Ectodermal cell (in vitro differentiated cells): ENCODE results near the gene CNTN5.

Experiments
- H3K27ac ChIP-seq: 2 replicates; pipeline ENCODE4 v1.7.0; 2013; ENCODE audit warnings: mild to moderate bottlenecking, low read depth, low read length; ENCODE audit not compliant: insufficient read depth, poor library complexity, severe bottlenecking
- H3K27me3 ChIP-seq: 2 replicates; pipeline ENCODE4 v1.7.0; 2013; ENCODE audit warnings: mild to moderate bottlenecking, low read length; ENCODE audit not compliant: insufficient read depth, control insufficient read depth, poor library complexity, severe bottlenecking
- H3K36me3 ChIP-seq: one replicate; pipeline ENCODE4 v1.7.0; 2013; ENCODE audit warnings: low read length; ENCODE audit not compliant: control insufficient read depth, insufficient read depth
- H3K4me1 ChIP-seq: one replicate; pipeline ENCODE4 v1.7.0; 2013; ENCODE audit warnings: low read length; ENCODE audit not compliant: control insufficient read depth, insufficient read depth
- H3K4me3 ChIP-seq: 2 replicates; pipeline ENCODE4 v1.7.0; 2013; ENCODE audit warnings: low read depth, low read length, control low read depth; ENCODE audit not compliant: insufficient read depth
- H3K9me3 ChIP-seq: 2 replicates; pipeline ENCODE4 v1.7.0; 2013; ENCODE audit warnings: mild to moderate bottlenecking, low read length, moderate library complexity; ENCODE audit not compliant: control insufficient read depth
- whole genome bisulfite sequencing, 2 experiments: methylation state at CpG; one replicate each; pipeline ENCODE4 v1.1.7; 2013; ENCODE audit warnings: missing lambda C conversion rate in 2 of 2; 5-methylcytosine and 5-hydroxymethylcytosine counted together

Gene CNTN5

GRCh38 chr11:99418927-99419720 is 398.4 kb downstream of the CNTN5 start:
- Histone ChIP-seq H3K9me3 (no peaks in the 10 kb centered on the region), H3K27me3 (no peaks in the 10 kb centered on the region), H3K27ac (no peak overlapping the region), H3K4me1 (peaks cover 4% of the 10 kb centered on the region), H3K36me3 (no peaks in the 10 kb centered on the region), H3K4me3 (no peak overlapping the region)
- 17 to 25% methylated on average over 1 of the region's 1 CpG for WGBS, 2 experiments

GRCh38 chr11:99419991-99420390 is 399.2 kb downstream of the CNTN5 start:
- Histone ChIP-seq H3K36me3 (no peaks in the 10 kb centered on the region), H3K9me3 (no peaks in the 10 kb centered on the region), H3K27me3 (no peaks in the 10 kb centered on the region), H3K27ac (no peak overlapping the region), H3K4me1 (peaks cover 4% of the 10 kb centered on the region), H3K4me3 (no peak overlapping the region)
- 78 to 90% methylated on average over 3 to 4 of the region's 4 CpGs for WGBS, 2 experiments

GRCh38 chr11:99422581-99423427 is 402.1 kb downstream of the CNTN5 start:
- Histone ChIP-seq H3K27ac (no peak overlapping the region), H3K4me3 (no peak overlapping the region), H3K36me3 (no peaks in the 10 kb centered on the region), H3K9me3 (no peaks in the 10 kb centered on the region), H3K27me3 (no peaks in the 10 kb centered on the region), H3K4me1 (peaks cover 4% of the 10 kb centered on the region)
- 29 to 31% methylated on average over 5 to 6 of the region's 7 CpGs for WGBS, 2 experiments

GRCh38 chr11:99423428-99423983 is 402.8 kb downstream of the CNTN5 start:
- no peak overlapping the region for H3K4me3 ChIP-seq
- no peak overlapping the region for H3K27ac ChIP-seq
- 30 to 39% methylated on average over 3 to 4 of the region's 4 CpGs for whole genome bisulfite sequencing, 2 experiments
- H3K27me3 ChIP-seq = no peaks in the 10 kb centered on the region
- peaks cover 4% of the 10 kb centered on the region for H3K4me1 ChIP-seq
- H3K36me3 ChIP-seq = no peaks in the 10 kb centered on the region
- H3K9me3 ChIP-seq = no peaks in the 10 kb centered on the region

- H3K36me3 ChIP-seq = no peaks in the 10 kb centered on the region
- 91% methylated on average over 12 of the region's 12 CpGs for WGBS, 2 experiments
- H3K4me3 ChIP-seq = no peak overlapping the region
- no peak overlapping the region for H3K27ac ChIP-seq
- H3K4me1 ChIP-seq = peaks cover 4% of the 10 kb centered on the region
- no peaks in the 10 kb centered on the region for H3K27me3 ChIP-seq
- H3K9me3 ChIP-seq = no peaks in the 10 kb centered on the region
Observed at GRCh38 chr11:99424313-99425084, 403.8 kb downstream of the CNTN5 start.

- no peak overlapping the region for H3K4me3 ChIP-seq
- no peak overlapping the region for H3K27ac ChIP-seq
- no peaks in the 10 kb centered on the region for H3K9me3 ChIP-seq
- H3K27me3 ChIP-seq = no peaks in the 10 kb centered on the region
- no peaks in the 10 kb centered on the region for H3K4me1 ChIP-seq
- no peaks in the 10 kb centered on the region for H3K36me3 ChIP-seq
- WGBS, 2 experiments = 0 to 44% methylated on average over 1 to 2 of the region's 2 CpGs
Observed at GRCh38 chr11:99425596-99425995, 404.8 kb downstream of the CNTN5 start.

GRCh38 chr11:99432677-99433076 is 411.9 kb downstream of the CNTN5 start:
- H3K9me3 ChIP-seq = no peaks in the 10 kb centered on the region
- no peaks in the 10 kb centered on the region for H3K36me3 ChIP-seq
- no peaks in the 10 kb centered on the region for H3K4me1 ChIP-seq
- H3K27me3 ChIP-seq = no peaks in the 10 kb centered on the region
- no peak overlapping the region for H3K27ac ChIP-seq
- H3K4me3 ChIP-seq = no peak overlapping the region
- 94% methylated on average over 3 of the region's 3 CpGs for WGBS, 2 experiments

GRCh38 chr11:99443276-99443675 is 422.5 kb downstream of the CNTN5 start:
- Histone ChIP-seq H3K36me3 (no peaks in the 10 kb centered on the region), H3K27me3 (no peaks in the 10 kb centered on the region), H3K4me1 (no peaks in the 10 kb centered on the region), H3K9me3 (no peaks in the 10 kb centered on the region), H3K27ac (no peak overlapping the region), H3K4me3 (no peak overlapping the region)
- 94 to 95% methylated on average over 3 of the region's 3 CpGs for WGBS, 2 experiments

- Histone ChIP-seq H3K27ac (no peak overlapping the region), H3K4me1 (no peaks in the 10 kb centered on the region), H3K9me3 (no peaks in the 10 kb centered on the region), H3K27me3 (no peaks in the 10 kb centered on the region), H3K36me3 (no peaks in the 10 kb centered on the region), H3K4me3 (no peak overlapping the region)
- WGBS, 2 experiments = 91 to 100% methylated on average over 1 of the region's 1 CpG
Observed at GRCh38 chr11:99446400-99446799, 425.7 kb downstream of the CNTN5 start.
